RWPE1 (cell line): ENCODE results near the gene GPC5.

ENCODE experiments used
- CTCF ChIA-PET: fragments of 350-600 bp; sonication (Branson Sonifier 250); formaldehyde crosslinking; extraction: SDS; loops from one replicate; lab custom pipeline; 2021; lab: Yijun Ruan, JAX
- POLR2A ChIA-PET: fragments of 400-600 bp; formaldehyde crosslinking; extraction: SDS; loops from one replicate; lab custom pipeline; 2020; ENCODE audit warnings: antibody characterized with exemption; ENCODE audit not compliant: low non-redundant PET; lab: Yijun Ruan, JAX
- DNase-seq: peaks from one replicate; pipeline ENCODE4 v3.0.0; 2012; ENCODE audit warnings: low spot score
- H3K27ac ChIP-seq: fragments of 450-650 bp; 2 replicates; pipeline ENCODE4 v1.5.1; 2017
- CTCF ChIP-seq: fragments of 450-650 bp; conservative IDR thresholded peaks from 2 replicates; pipeline ENCODE4 v1.5.1; 2017; ENCODE audit warnings: low read depth, mild to moderate bottlenecking

The GPC5 gene

GRCh38 chr13:91948736-91949135, 550.3 kb downstream of the GPC5 start:
- H3K27ac ChIP-seq = no peak overlapping the region
- CTCF ChIA-PET = no interaction called here
- no peak for DNase-seq
- no peak for TF ChIP-seq CTCF
- POLR2A ChIA-PET = no interaction called here

- ChIA-PET CTCF (no interaction called here), POLR2A (no interaction called here)
- TF ChIP-seq CTCF = no peak
- no peak for DNase-seq
- H3K27ac ChIP-seq = no peak overlapping the region
These were observed 552.4 kb downstream of the GPC5 start for GRCh38 chr13:91950803-91951202.

- H3K27ac ChIP-seq = no peak overlapping the region
- CTCF ChIA-PET = no interaction called here
- DNase-seq = no peak
- TF ChIP-seq CTCF = no peak
- POLR2A ChIA-PET = no interaction called here
These were observed 557.3 kb downstream of the GPC5 start for GRCh38 chr13:91955546-91956355.

- no peak for DNase-seq
- no peak for TF ChIP-seq CTCF
- POLR2A ChIA-PET = no interaction called here
- CTCF ChIA-PET = no interaction called here
- H3K27ac ChIP-seq = no peak overlapping the region
These were observed 562.5 kb downstream of the GPC5 start for GRCh38 chr13:91960947-91961346.

GRCh38 chr13:91962946-91963345, 564.5 kb downstream of the GPC5 start:
- DNase-seq = no peak
- ChIA-PET POLR2A (no interaction called here), CTCF (no interaction called here)
- no peak overlapping the region for H3K27ac ChIP-seq
- TF ChIP-seq CTCF = no peak

- TF ChIP-seq CTCF = no peak
- DNase-seq = no peak
- POLR2A ChIA-PET = no interaction called here
These were observed 567.1 kb downstream of the GPC5 start for GRCh38 chr13:91965511-91965910.

More at GRCh38 chr13:91965511-91965910, 567.1 kb downstream of the GPC5 start:
- CTCF ChIA-PET = no interaction called here
- no peak overlapping the region for H3K27ac ChIP-seq
